OCI-M1 (cell line): ENCODE data around the gene LKAAEAR1.

ENCODE experiments used
- DNase-seq: peaks from one replicate; lab custom pipeline; 2025; lab: John Stamatoyannopoulos, UW

LKAAEAR1 gene

GRCh38 chr20:64110411-64111068, 26.3 kb upstream of the LKAAEAR1 start:
- no peak for DNase-seq

GRCh38 chr20:64109831-64110391, 25.7 kb upstream of the LKAAEAR1 start:
- no peak for DNase-seq

GRCh38 chr20:64108731-64109681, 24.8 kb upstream of the LKAAEAR1 start:
- DNase-seq, result no peak

GRCh38 chr20:64107736-64108457, 23.7 kb upstream of the LKAAEAR1 start:
- DNase-seq, result peak; percentile 57

- DNase-seq, result no peak
Observed at GRCh38 chr20:64106981-64107735, 23.0 kb upstream of the LKAAEAR1 start, which contains the start of gene NPBWR2. TSS of gene NPBWR2 (minus strand) at chr20:64107565. CDS start at chr20:64106831, 734 bp downstream.

- no peak for DNase-seq
Observed at GRCh38 chr20:64106435-64106961, 22.3 kb upstream of the LKAAEAR1 start.

GRCh38 chr20:64105846-64106434, 21.7 kb upstream of the LKAAEAR1 start:
- DNase-seq, result no peak

GRCh38 chr20:64104667-64105451, 20.7 kb upstream of the LKAAEAR1 start:
- DNase-seq, result no peak

GRCh38 chr20:64103871-64104666, 19.9 kb upstream of the LKAAEAR1 start:
- DNase-seq, result no peak

GRCh38 chr20:64102647-64103354, 18.6 kb upstream of the LKAAEAR1 start:
- DNase-seq, result no peak

- DNase-seq, result peak; percentile 69
Observed at GRCh38 chr20:64101731-64102621, 17.8 kb upstream of the LKAAEAR1 start.

GRCh38 chr20:64100946-64101688, 16.9 kb upstream of the LKAAEAR1 start:
- no peak for DNase-seq

- DNase-seq, result no peak
Observed at GRCh38 chr20:64100566-64100888, 16.3 kb upstream of the LKAAEAR1 start.

GRCh38 chr20:64099880-64100565, 15.8 kb upstream of the LKAAEAR1 start:
- DNase-seq, result no peak

- no peak for DNase-seq
Observed at GRCh38 chr20:64099086-64099786, 15.0 kb upstream of the LKAAEAR1 start.
